HepG2 (cell line): Measurements from ENCODE around the gene VAV2. TPM values are rescaled to one million over a fixed set of nuclear protein-coding genes. Genes with fewer than 3 reads are reported as not detected.

Source experiments
- ATF7-NPFF ChIP-seq: sonication (generic); formaldehyde crosslinking; IDR thresholded peaks from 2 replicates; pipeline ENCODE4 v1.8.1; 2023; ENCODE audit warnings: mild to moderate bottlenecking, low read depth, missing genetic modification reagents, moderate library complexity
- BCL3 ChIP-seq: sonication (generic); formaldehyde crosslinking; IDR thresholded peaks from 2 replicates; pipeline ENCODE4 v1.5.1; 2020; ENCODE audit warnings: mild to moderate bottlenecking, missing genetic modification reagents, moderate library complexity
- DRAP1 ChIP-seq: IDR thresholded peaks from 2 replicates; pipeline ENCODE4 v1.6.1; 2016; ENCODE audit warnings: missing genetic modification reagents, missing compliant biosample characterization
- KDM5A ChIP-seq: fragments of 200-600 bp; sonication (generic); IDR thresholded peaks from 2 replicates; pipeline ENCODE4 v1.7.0; 2018; ENCODE audit warnings: antibody characterized with exemption, mild to moderate bottlenecking, low read length, borderline replicate concordance
- MXI1 ChIP-seq: IDR thresholded peaks from 3 replicates; pipeline ENCODE4 v1.6.1; 2012; ENCODE audit warnings: low read depth, low read length, inconsistent platforms, borderline replicate concordance
- NAIF1 ChIP-seq: sonication (generic); formaldehyde crosslinking; IDR thresholded peaks from 2 replicates; pipeline ENCODE4 v1.5.0; 2020; ENCODE audit warnings: mild to moderate bottlenecking, missing genetic modification reagents, borderline replicate concordance
- PAX8 ChIP-seq: sonication (generic); formaldehyde crosslinking; IDR thresholded peaks from 2 replicates; pipeline ENCODE4 v1.8.0; 2022; ENCODE audit warnings: mild to moderate bottlenecking, missing genetic modification reagents, borderline replicate concordance
- PITX1 ChIP-seq: sonication (generic); formaldehyde crosslinking; IDR thresholded peaks from 2 replicates; pipeline ENCODE4 v1.5.1; 2020; ENCODE audit warnings: mild to moderate bottlenecking, missing genetic modification reagents
- REXO4 ChIP-seq: sonication (generic); formaldehyde crosslinking; IDR thresholded peaks from 2 replicates; pipeline ENCODE4 v1.8.0; 2022; ENCODE audit warnings: missing genetic modification reagents, mild to moderate bottlenecking, borderline replicate concordance
- SOX6 ChIP-seq, 2 experiments: fragments of 450-650 bp in 1 of 2; sonication (generic) in 1 of 2; formaldehyde crosslinking in 1 of 2; IDR thresholded peaks; 2 replicates each; pipeline versions ENCODE4 v1.4.0 to v1.6.1; 2017 to 2020; ENCODE audit warnings: antibody characterized with exemption in 1 of 2, mild to moderate bottlenecking in 1 of 2, missing genetic modification reagents in 1 of 2
- SRY ChIP-seq: sonication (generic); formaldehyde crosslinking; IDR thresholded peaks from 2 replicates; pipeline ENCODE4 v1.8.0; 2022; ENCODE audit warnings: mild to moderate bottlenecking, missing genetic modification reagents
- TBX2 ChIP-seq: sonication (generic); formaldehyde crosslinking; IDR thresholded peaks from 2 replicates; pipeline ENCODE4 v1.5.0; 2020; ENCODE audit warnings: missing genetic modification reagents, mild to moderate bottlenecking, borderline replicate concordance
- ZBTB33 ChIP-seq: sonication (generic); formaldehyde crosslinking; IDR thresholded peaks from 2 replicates; pipeline ENCODE4 v1.4.0; 2020; ENCODE audit warnings: missing genetic modification reagents
- ZBTB38 ChIP-seq: sonication (generic); formaldehyde crosslinking; IDR thresholded peaks from 2 replicates; pipeline ENCODE4 v1.5.1; 2020; ENCODE audit warnings: mild to moderate bottlenecking, missing genetic modification reagents
- ZNF12 ChIP-seq: sonication (generic); formaldehyde crosslinking; IDR thresholded peaks from 2 replicates; pipeline ENCODE4 v1.5.0; 2020; ENCODE audit warnings: missing genetic modification reagents
- ZNF124 ChIP-seq: sonication (generic); formaldehyde crosslinking; IDR thresholded peaks from 2 replicates; pipeline ENCODE4 v1.4.0; 2020; ENCODE audit warnings: missing genetic modification reagents
- ZNF138 ChIP-seq: sonication (generic); formaldehyde crosslinking; IDR thresholded peaks from 2 replicates; pipeline ENCODE4 v1.5.0; 2020; ENCODE audit warnings: mild to moderate bottlenecking, low read depth, missing genetic modification reagents
- ZNF317 ChIP-seq: sonication (generic); formaldehyde crosslinking; IDR thresholded peaks from 2 replicates; pipeline ENCODE4 v1.5.0; 2020; ENCODE audit warnings: mild to moderate bottlenecking, missing genetic modification reagents
- ZNF556 ChIP-seq: sonication (generic); formaldehyde crosslinking; IDR thresholded peaks from 2 replicates; pipeline ENCODE4 v1.4.0; 2020; ENCODE audit warnings: mild to moderate bottlenecking, missing genetic modification reagents, borderline replicate concordance
- ZNF687 ChIP-seq: sonication (generic); formaldehyde crosslinking; IDR thresholded peaks from 2 replicates; pipeline ENCODE4 v1.5.1; 2020; ENCODE audit warnings: mild to moderate bottlenecking, missing genetic modification reagents, moderate library complexity
- polyA plus RNA-seq, 8 experiments: library from polyadenylated mRNA; depleted of rRNA in 3 of 8; stranded (reverse) in 7 of 8; unstranded in 1 of 8; fragments of >200 nt; fragmentation: Illumina TruSeq in 4 of 8; extraction: Trizol in 4 of 8; gene quantifications; 2 replicates each; pipeline versions ENCODE4 v1.2.1 to v1.2.3, GENCODE V29; 2011 to 2016; ENCODE audit warnings: low read depth in 4 of 8, missing spikeins in 1 of 8, mixed read lengths in 1 of 8; ENCODE audit not compliant: insufficient read depth in 1 of 8
- total RNA-seq, 5 experiments: library from RNA; depleted of rRNA; stranded (reverse); fragments of >200 nt; fragmentation: Illumina TruSeq; extraction: Trizol; gene quantifications; 2 replicates each; pipeline ENCODE4 v1.2.3, GENCODE V29; 2016; ENCODE audit warnings: low read depth in 1 of 5

The VAV2 gene
- total and polyA plus RNA-seq, 2 of the 13 experiments (the other 11 are each of a cell fraction or from before 2014, with no cell fraction given): 22.5 to 22.9 TPM

- no peak; the same call in 1 of the 2 replicates for TF ChIP-seq PAX8 (CRISPR knock-in tag)
- TF ChIP-seq REXO4 (CRISPR knock-in tag): 0 out of 2 replicates have a peak, but pooled peaks have one; percentile 30
- 0 out of 2 replicates have a peak, but pooled peaks have one; percentile 52 for TF ChIP-seq ATF7-NPFF (CRISPR knock-in tag)
- peak; percentile 11; the same call in 1 of the 2 replicates for TF ChIP-seq PITX1 (CRISPR knock-in tag)
- peak; percentile 60 for TF ChIP-seq DRAP1 (CRISPR knock-in tag)
- TF ChIP-seq ZBTB38 (CRISPR knock-in tag): peak; percentile 62; the same call in 1 of the 2 replicates
- peak; percentile 41; the same call in 1 of the 2 replicates for TF ChIP-seq ZNF556
- TF ChIP-seq ZNF12 (CRISPR knock-in tag): no peak
- TF ChIP-seq ZNF124: peak; percentile 27; the same call in 1 of the 2 replicates
- TF ChIP-seq ZNF317 (CRISPR knock-in tag): peak; percentile 79
- TF ChIP-seq ZBTB33 (CRISPR knock-in tag): 0 out of 2 replicates have a peak, but pooled peaks have one; percentile 29
- TF ChIP-seq BCL3: peak; percentile 85
- TF ChIP-seq KDM5A: peak; percentile 39; the same call in 1 of the 2 replicates
- peak; percentile 82 for TF ChIP-seq ZNF687
- no peak for TF ChIP-seq ZNF138 (CRISPR knock-in tag)
- peak; percentile 63; the same call in 1 of the 3 replicates for TF ChIP-seq MXI1
- 0 out of 2 replicates have a peak, but pooled peaks have one; percentile 57 for TF ChIP-seq NAIF1
- peak; percentile 67; the same call in 1 of the 2 replicates for TF ChIP-seq SRY
- peak; percentile 50; the same call in 1 of the 2 replicates for TF ChIP-seq TBX2 (CRISPR knock-in tag)
- TF ChIP-seq SOX6 (IDR thresholded peaks at IDR 0.05): no peak
- TF ChIP-seq SOX6 (CRISPR knock-in tag; IDR thresholded peaks at IDR 0.05): peak; percentile 60; the same call in 1 of the 2 replicates
These were observed 883 bp upstream of the VAV2 start (continued) for GRCh38 chr9:133992780-133993634.
